ENCODE results near the gene C1orf141.
"Not testable (repeated sequence)": the region's sequence is repeated elsewhere in the genome, so short reads cannot be mapped to it uniquely, and the experiment has no call there.

C1orf141 gene

GRCh38 chr1:67142931-67143330, 8.2 kb upstream of the C1orf141 start:
- DNase-seq (ENCODE audit: low spot score): no peak

- DNase-seq (ENCODE audit: low spot score): not testable (repeated sequence)
These were observed 7.1 kb upstream of the C1orf141 start for GRCh38 chr1:67141832-67142231.

- DNase-seq (ENCODE audit: low spot score): no peak
These were observed 5.7 kb upstream of the C1orf141 start for GRCh38 chr1:67140460-67140859.

- DNase-seq (ENCODE audit: low spot score): no peak
These were observed 4.2 kb upstream of the C1orf141 start for GRCh38 chr1:67138813-67139499.

- DNase-seq (ENCODE audit: low spot score): peak; percentile 56
These were observed 2.6 kb upstream of the C1orf141 start for GRCh38 chr1:67137307-67137753.

- no peak for DNase-seq (ENCODE audit: low spot score)
These were observed 584 bp upstream of the C1orf141 start for GRCh38 chr1:67135354-67135753.

- DNase-seq (ENCODE audit: low spot score): no peak
These were observed 1.6 kb downstream of the C1orf141 start for GRCh38 chr1:67133177-67133576.

GRCh38 chr1:67130673-67131072, 4.1 kb downstream of the C1orf141 start:
- no peak for DNase-seq (ENCODE audit: low spot score)

- no peak for DNase-seq (ENCODE audit: low spot score)
These were observed 7.8 kb downstream of the C1orf141 start for GRCh38 chr1:67126974-67127373.

GRCh38 chr1:67126111-67126746, 8.5 kb downstream of the C1orf141 start:
- no peak for DNase-seq (ENCODE audit: low spot score)

- no peak for DNase-seq (ENCODE audit: low spot score)
These were observed 10.3 kb downstream of the C1orf141 start for GRCh38 chr1:67124455-67124854.

- no peak for DNase-seq (ENCODE audit: low spot score)
These were observed 13.7 kb downstream of the C1orf141 start for GRCh38 chr1:67120855-67121619.

- no peak for DNase-seq (ENCODE audit: low spot score)
These were observed 16.1 kb downstream of the C1orf141 start for GRCh38 chr1:67118646-67119045.

- no peak for DNase-seq (ENCODE audit: low spot score)
These were observed 16.6 kb downstream of the C1orf141 start for GRCh38 chr1:67118191-67118590.

GRCh38 chr1:67114162-67114561, 20.6 kb downstream of the C1orf141 start:
- no peak for DNase-seq (ENCODE audit: low spot score)

- no peak for DNase-seq (ENCODE audit: low spot score)
These were observed 24.4 kb downstream of the C1orf141 start for GRCh38 chr1:67110352-67110751.

- no peak for DNase-seq (ENCODE audit: low spot score)
These were observed 29.3 kb downstream of the C1orf141 start for GRCh38 chr1:67105508-67105907.

GRCh38 chr1:67103548-67103947, 31.2 kb downstream of the C1orf141 start:
- DNase-seq (ENCODE audit: low spot score): peak; percentile 8

- no peak for DNase-seq (ENCODE audit: low spot score)
These were observed 33.9 kb downstream of the C1orf141 start for GRCh38 chr1:67100833-67101232.

- peak; percentile 14 for DNase-seq (ENCODE audit: low spot score)
These were observed 37.5 kb downstream of the C1orf141 start for GRCh38 chr1:67097305-67097704.

- no peak for DNase-seq (ENCODE audit: low spot score)
These were observed 40.6 kb downstream of the C1orf141 start for GRCh38 chr1:67094191-67094590.

- no peak for DNase-seq (ENCODE audit: low spot score)
These were observed 45.0 kb downstream of the C1orf141 start for GRCh38 chr1:67089685-67090208.

GRCh38 chr1:67088440-67088839, 46.3 kb downstream of the C1orf141 start:
- no peak for DNase-seq (ENCODE audit: low spot score)

All from LoVo (cell line).